ENCODE data around the gene ABCC1. TPM values are rescaled to one million over a fixed set of nuclear protein-coding genes. Genes with fewer than 3 reads are reported as not detected.
A peak's percentile ranks its signal among the peaks of the same experiment; 100 is the strongest.

The ABCC1 gene
- total and polyA plus RNA-seq, 2 donors = 11.6 to 18.1 TPM

- no peaks in the 10 kb centered on the region for H3K9me3 ChIP-seq (ENCODE audit: control insufficient read depth in 2 of 2, insufficient read depth in 1 of 2, low read length in 1 of 2)
- no peak overlapping the region for H3K4me3 ChIP-seq (ENCODE audit: low read length in 2 of 2)
- peaks cover 0 to 16% of the 10 kb centered on the region in 2 donors for H3K4me1 ChIP-seq (ENCODE audit: control insufficient read depth in 2 of 2, insufficient read depth in 2 of 2, low read length in 2 of 2)
- DNase-seq (ENCODE audit: low read depth in 6 of 9, low spot score in 9 of 9) = peak in 2 of 9 donors; percentile 18 to 56
- peaks cover 61 to 62% of the 10 kb centered on the region in 2 donors for H3K36me3 ChIP-seq (ENCODE audit: control insufficient read depth in 2 of 2, insufficient read depth in 2 of 2, low read length in 1 of 2)
- WGBS = 87% methylated on average over 31 of the region's 31 CpGs
- no peaks in the 10 kb centered on the region for H3K27me3 ChIP-seq (ENCODE audit: control insufficient read depth in 2 of 2, insufficient read depth in 1 of 2, low read length in 1 of 2)
- H3K27ac ChIP-seq (ENCODE audit: low read depth in 1 of 2, low read length in 1 of 2) = no peak overlapping the region
These were observed 126.3 kb downstream of the ABCC1 start for GRCh38 chr16:16075488-16076422.

- H3K27ac ChIP-seq (ENCODE audit: low read depth in 1 of 2, low read length in 1 of 2) = no peak overlapping the region
- WGBS = 96% methylated on average over 9 of the region's 9 CpGs
- H3K4me1 ChIP-seq (ENCODE audit: control insufficient read depth in 2 of 2, insufficient read depth in 2 of 2, low read length in 2 of 2) = peaks cover 0 to 16% of the 10 kb centered on the region in 2 donors
These were observed 127.0 kb downstream of the ABCC1 start for GRCh38 chr16:16076423-16076813.

GRCh38 chr16:16080465-16081065 is 131.1 kb downstream of the ABCC1 start:
- H3K36me3 ChIP-seq (ENCODE audit: control insufficient read depth in 2 of 2, insufficient read depth in 2 of 2, low read length in 1 of 2) = peaks cover 51 to 75% of the 10 kb centered on the region in 2 donors
- 96% methylated on average over 10 of the region's 10 CpGs for WGBS
- no peak for DNase-seq (ENCODE audit: low read depth in 6 of 9, low spot score in 9 of 9)
- peaks cover 4 to 6% of the 10 kb centered on the region in 2 donors for H3K9me3 ChIP-seq (ENCODE audit: control insufficient read depth in 2 of 2, insufficient read depth in 1 of 2, low read length in 1 of 2)
- H3K4me3 ChIP-seq (ENCODE audit: low read length in 2 of 2) = no peak overlapping the region
- H3K27me3 ChIP-seq (ENCODE audit: control insufficient read depth in 2 of 2, insufficient read depth in 1 of 2, low read length in 1 of 2) = no peaks in the 10 kb centered on the region
- H3K27ac ChIP-seq (ENCODE audit: low read depth in 1 of 2, low read length in 1 of 2) = no peak overlapping the region
- no peaks in the 10 kb centered on the region for H3K4me1 ChIP-seq (ENCODE audit: control insufficient read depth in 2 of 2, insufficient read depth in 2 of 2, low read length in 2 of 2)

More at GRCh38 chr16:16076423-16076813, 127.0 kb downstream of the ABCC1 start:
- Histone ChIP-seq H3K4me3 (ENCODE audit: low read length in 2 of 2) (no peak overlapping the region), H3K27me3 (ENCODE audit: control insufficient read depth in 2 of 2, insufficient read depth in 1 of 2, low read length in 1 of 2) (no peaks in the 10 kb centered on the region), H3K36me3 (ENCODE audit: control insufficient read depth in 2 of 2, insufficient read depth in 2 of 2, low read length in 1 of 2) (peaks cover 60% of the 10 kb centered on the region in 2 donors), H3K9me3 (ENCODE audit: control insufficient read depth in 2 of 2, insufficient read depth in 1 of 2, low read length in 1 of 2) (no peaks in the 10 kb centered on the region)
- DNase-seq (ENCODE audit: low read depth in 6 of 9, low spot score in 9 of 9) = no peak

- DNase-seq (ENCODE audit: low read depth in 6 of 9, low spot score in 9 of 9) = no peak
- Histone ChIP-seq H3K4me3 (ENCODE audit: low read length in 2 of 2) (no peak overlapping the region), H3K36me3 (ENCODE audit: control insufficient read depth in 2 of 2, insufficient read depth in 2 of 2, low read length in 1 of 2) (peaks cover 50 to 75% of the 10 kb centered on the region in 2 donors), H3K27ac (ENCODE audit: low read depth in 1 of 2, low read length in 1 of 2) (no peak overlapping the region), H3K4me1 (ENCODE audit: control insufficient read depth in 2 of 2, insufficient read depth in 2 of 2, low read length in 2 of 2) (no peaks in the 10 kb centered on the region), H3K9me3 (ENCODE audit: control insufficient read depth in 2 of 2, insufficient read depth in 1 of 2, low read length in 1 of 2) (peaks cover 4 to 6% of the 10 kb centered on the region in 2 donors), H3K27me3 (ENCODE audit: control insufficient read depth in 2 of 2, insufficient read depth in 1 of 2, low read length in 1 of 2) (no peaks in the 10 kb centered on the region)
- WGBS = 98% methylated on average over 3 of the region's 3 CpGs
These were observed 131.7 kb downstream of the ABCC1 start for GRCh38 chr16:16081141-16081540.

- Histone ChIP-seq H3K4me1 (ENCODE audit: control insufficient read depth in 2 of 2, insufficient read depth in 2 of 2, low read length in 2 of 2) (no peaks in the 10 kb centered on the region), H3K9me3 (ENCODE audit: control insufficient read depth in 2 of 2, insufficient read depth in 1 of 2, low read length in 1 of 2) (peaks cover 4 to 6% of the 10 kb centered on the region in 2 donors), H3K36me3 (ENCODE audit: control insufficient read depth in 2 of 2, insufficient read depth in 2 of 2, low read length in 1 of 2) (peaks cover 50 to 75% of the 10 kb centered on the region in 2 donors), H3K27me3 (ENCODE audit: control insufficient read depth in 2 of 2, insufficient read depth in 1 of 2, low read length in 1 of 2) (no peaks in the 10 kb centered on the region), H3K4me3 (ENCODE audit: low read length in 2 of 2) (no peak overlapping the region), H3K27ac (ENCODE audit: low read depth in 1 of 2, low read length in 1 of 2) (no peak overlapping the region)
- DNase-seq (ENCODE audit: low read depth in 6 of 9, low spot score in 9 of 9) = no peak
- 97% methylated on average over 2 of the region's 2 CpGs for WGBS
These were observed 132.8 kb downstream of the ABCC1 start for GRCh38 chr16:16082255-16082654.

GRCh38 chr16:16083421-16084156 is 134.2 kb downstream of the ABCC1 start:
- peaks cover 46 to 71% of the 10 kb centered on the region in 2 donors for H3K36me3 ChIP-seq (ENCODE audit: control insufficient read depth in 2 of 2, insufficient read depth in 2 of 2, low read length in 1 of 2)
- peak in 1 of 9 donors; percentile 13 for DNase-seq (ENCODE audit: low read depth in 6 of 9, low spot score in 9 of 9)
- H3K27ac ChIP-seq (ENCODE audit: low read depth in 1 of 2, low read length in 1 of 2) = no peak overlapping the region
- H3K4me1 ChIP-seq (ENCODE audit: control insufficient read depth in 2 of 2, insufficient read depth in 2 of 2, low read length in 2 of 2) = no peaks in the 10 kb centered on the region
- WGBS = 99% methylated on average over 10 of the region's 10 CpGs
- no peak overlapping the region for H3K4me3 ChIP-seq (ENCODE audit: low read length in 2 of 2)
- H3K9me3 ChIP-seq (ENCODE audit: control insufficient read depth in 2 of 2, insufficient read depth in 1 of 2, low read length in 1 of 2) = peaks cover 4 to 6% of the 10 kb centered on the region in 2 donors
- no peaks in the 10 kb centered on the region for H3K27me3 ChIP-seq (ENCODE audit: control insufficient read depth in 2 of 2, insufficient read depth in 1 of 2, low read length in 1 of 2)

- H3K27me3 ChIP-seq (ENCODE audit: control insufficient read depth in 2 of 2, insufficient read depth in 1 of 2, low read length in 1 of 2) = no peaks in the 10 kb centered on the region
- no peak overlapping the region for H3K4me3 ChIP-seq (ENCODE audit: low read length in 2 of 2)
- H3K27ac ChIP-seq (ENCODE audit: low read depth in 1 of 2, low read length in 1 of 2) = no peak overlapping the region
- H3K9me3 ChIP-seq (ENCODE audit: control insufficient read depth in 2 of 2, insufficient read depth in 1 of 2, low read length in 1 of 2) = peaks cover 4 to 6% of the 10 kb centered on the region in 2 donors
- H3K4me1 ChIP-seq (ENCODE audit: control insufficient read depth in 2 of 2, insufficient read depth in 2 of 2, low read length in 2 of 2) = no peaks in the 10 kb centered on the region
- H3K36me3 ChIP-seq (ENCODE audit: control insufficient read depth in 2 of 2, insufficient read depth in 2 of 2, low read length in 1 of 2) = peaks cover 54 to 68% of the 10 kb centered on the region in 2 donors
- no peak for DNase-seq (ENCODE audit: low read depth in 6 of 9, low spot score in 9 of 9)
- WGBS = over 99% methylated on average over 3 of the region's 3 CpGs
These were observed 135.5 kb downstream of the ABCC1 start for GRCh38 chr16:16084874-16085273.

GRCh38 chr16:16086653-16087446 is 137.4 kb downstream of the ABCC1 start:
- Histone ChIP-seq H3K4me3 (ENCODE audit: low read length in 2 of 2) (no peak overlapping the region), H3K27ac (ENCODE audit: low read depth in 1 of 2, low read length in 1 of 2) (no peak overlapping the region), H3K4me1 (ENCODE audit: control insufficient read depth in 2 of 2, insufficient read depth in 2 of 2, low read length in 2 of 2) (no peaks in the 10 kb centered on the region), H3K27me3 (ENCODE audit: control insufficient read depth in 2 of 2, insufficient read depth in 1 of 2, low read length in 1 of 2) (no peaks in the 10 kb centered on the region), H3K36me3 (ENCODE audit: control insufficient read depth in 2 of 2, insufficient read depth in 2 of 2, low read length in 1 of 2) (peaks cover 62 to 84% of the 10 kb centered on the region in 2 donors), H3K9me3 (ENCODE audit: control insufficient read depth in 2 of 2, insufficient read depth in 1 of 2, low read length in 1 of 2) (peaks cover 5 to 6% of the 10 kb centered on the region in 2 donors)
- DNase-seq (ENCODE audit: low read depth in 6 of 9, low spot score in 9 of 9) = no peak
- 97% methylated on average over 18 of the region's 18 CpGs for WGBS
